ENCODE measurements around the gene PLXNA4.

GRCh38 chr7:132472463-132473120, 103.7 kb downstream of the PLXNA4 start:
- TF ChIP-seq CTCF (conservative IDR thresholded peaks at IDR 0.05; ENCODE audit: low read depth, low read length): no peak
- TF ChIP-seq EZH2 (IDR thresholded peaks at IDR 0.05; ENCODE audit: borderline replicate concordance, low read depth, low read length, poor library complexity, severe bottlenecking): no peak

Measured in A673 (cell line).